NCI-H146 (cell line): ENCODE results near the gene RMI2.
A peak's percentile ranks its signal among the peaks of the same experiment; 100 is the strongest.

Experiments
- DNase-seq: peaks from one replicate; lab custom pipeline; 2025; lab: John Stamatoyannopoulos, UW

The RMI2 gene

GRCh38 chr16:11384184-11384955 is 39.1 kb downstream of the RMI2 start:
- no peak for DNase-seq

DNA sequence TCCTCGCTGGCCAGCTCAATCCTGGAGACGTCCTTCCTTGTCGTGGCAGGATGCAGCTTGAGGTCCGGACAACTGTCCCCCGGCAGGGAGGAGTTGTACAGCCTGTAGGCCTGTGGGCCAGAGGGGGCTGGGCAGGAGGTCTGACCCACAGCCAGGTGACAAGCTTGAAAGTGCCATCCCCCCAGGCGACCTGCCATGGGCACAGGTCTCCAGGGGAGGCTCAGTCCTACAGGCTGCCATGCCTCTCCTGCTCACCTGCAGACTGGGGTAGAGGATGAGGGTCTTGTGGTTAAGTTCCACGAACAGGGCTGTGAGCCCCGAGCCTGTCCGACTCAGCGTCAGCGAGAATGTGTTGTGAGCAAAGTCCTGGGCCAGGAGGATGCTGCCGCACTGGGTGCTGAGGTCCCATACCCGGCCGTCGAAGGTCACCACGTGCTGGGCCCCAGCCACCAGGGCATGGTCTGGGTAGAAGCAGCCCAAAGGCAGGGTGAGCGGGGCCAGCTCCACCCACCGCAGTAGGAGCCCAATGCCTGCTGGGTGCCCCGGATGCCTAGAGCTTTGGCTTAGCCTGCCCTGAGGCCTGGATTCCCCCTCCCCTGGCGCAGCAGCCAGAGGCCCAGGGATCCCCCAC is 39.8 kb downstream of the RMI2 start:
- no peak for DNase-seq

DNA sequence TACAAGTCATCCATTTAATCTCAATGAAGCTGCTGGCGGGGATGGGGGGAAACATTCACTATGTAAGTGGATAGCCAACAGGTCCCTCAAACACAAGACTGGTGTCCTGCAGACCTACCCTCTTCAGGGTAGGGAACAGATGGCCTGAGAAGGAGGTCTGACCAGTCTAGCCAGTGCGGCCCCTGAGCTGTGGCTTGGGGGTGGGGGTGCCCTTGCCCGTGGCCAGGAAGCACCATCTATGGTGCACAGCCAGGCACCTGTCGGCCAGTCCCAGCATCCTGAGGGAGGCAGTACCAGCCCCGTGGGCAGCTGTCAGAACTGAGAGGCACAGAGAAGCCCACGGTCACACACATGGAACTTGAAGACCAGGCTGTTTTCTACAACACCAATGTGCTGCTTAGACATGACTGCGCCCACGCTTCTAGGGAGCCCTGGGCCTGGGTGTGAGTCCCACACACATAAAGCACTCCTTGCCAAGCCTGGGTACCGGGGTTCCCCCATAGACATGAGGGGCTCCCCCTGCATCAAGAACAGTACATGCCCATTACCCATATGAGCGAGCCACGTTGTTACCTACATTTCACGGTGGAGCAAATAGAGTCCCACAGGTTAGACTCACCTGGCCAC is 40.9 kb downstream of the RMI2 start:
- DNase-seq: no peak

DNA sequence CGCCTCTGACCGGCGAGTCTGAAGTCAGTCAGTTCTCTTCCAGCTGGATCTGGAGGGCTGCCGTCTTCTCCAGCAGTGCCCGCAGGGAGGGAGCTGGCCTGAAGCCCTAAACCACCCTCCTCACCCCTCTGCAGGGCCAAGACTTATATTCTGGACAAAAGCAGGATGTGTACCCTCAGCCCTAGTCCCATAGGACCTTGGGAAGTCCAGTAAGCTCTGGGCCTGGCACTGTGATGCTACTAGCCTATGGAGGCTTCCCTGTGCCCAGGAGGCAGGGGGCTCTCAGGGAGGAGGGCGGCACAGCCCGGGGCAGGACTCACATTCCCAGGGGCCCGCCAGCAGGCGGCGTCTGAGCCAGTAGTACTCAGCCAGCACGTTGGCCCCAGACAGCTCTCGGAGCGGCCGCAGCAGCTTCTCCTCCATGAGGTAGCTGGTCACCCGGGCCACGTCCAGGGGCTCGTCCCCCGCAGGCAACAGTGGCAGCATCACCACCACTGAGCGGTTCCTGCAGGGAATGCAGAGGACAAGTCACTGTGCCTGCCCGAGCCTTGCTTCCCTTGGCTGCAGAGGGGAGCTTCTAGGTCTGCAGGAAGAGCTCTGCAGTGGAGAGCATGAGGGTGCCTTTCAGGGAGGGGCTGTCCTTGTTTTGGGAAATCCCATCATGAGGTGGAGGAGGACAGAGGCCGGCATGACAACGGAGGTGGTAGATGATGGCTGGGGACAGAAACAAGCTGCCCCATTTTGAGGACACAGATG is 41.7 kb downstream of the RMI2 start:
- DNase-seq: no peak

GRCh38 chr16:11389083-11389482 is 43.8 kb downstream of the RMI2 start:
- DNase-seq: no peak

- no peak for DNase-seq
These were observed 44.6 kb downstream of the RMI2 start for GRCh38 chr16:11389631-11390565.

- DNase-seq: peak; percentile 72
These were observed 45.6 kb downstream of the RMI2 start for GRCh38 chr16:11390573-11391495.

GRCh38 chr16:11391576-11391975 is 46.3 kb downstream of the RMI2 start:
- DNase-seq: peak; percentile 94

DNA sequence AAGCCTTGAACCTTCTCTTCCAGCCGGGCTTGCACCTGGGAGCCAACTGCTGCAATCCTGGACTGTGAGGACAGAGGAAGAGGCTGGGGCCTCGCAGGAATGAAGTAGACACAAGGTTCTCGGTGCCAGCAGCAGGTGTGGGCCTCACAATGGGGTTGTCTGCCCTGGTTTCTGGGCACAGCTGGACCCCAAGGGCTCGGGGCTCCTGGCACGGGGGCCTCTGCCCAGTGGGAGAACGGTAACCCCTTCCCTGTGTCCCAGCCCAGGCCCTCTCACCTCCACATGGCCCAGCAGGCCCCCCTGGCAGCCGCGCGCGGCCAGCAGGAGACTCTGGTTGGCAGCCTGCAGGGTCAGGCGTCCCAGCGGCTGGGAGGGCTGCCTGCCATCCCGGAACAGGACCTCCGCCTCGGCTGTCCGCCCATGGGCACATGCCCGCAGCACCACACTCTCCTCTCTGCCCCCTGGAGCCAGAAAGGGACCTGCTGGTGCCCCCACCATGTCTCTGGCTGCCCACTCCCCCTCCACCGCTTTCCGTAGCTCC is 46.9 kb downstream of the RMI2 start:
- DNase-seq: no peak

DNA sequence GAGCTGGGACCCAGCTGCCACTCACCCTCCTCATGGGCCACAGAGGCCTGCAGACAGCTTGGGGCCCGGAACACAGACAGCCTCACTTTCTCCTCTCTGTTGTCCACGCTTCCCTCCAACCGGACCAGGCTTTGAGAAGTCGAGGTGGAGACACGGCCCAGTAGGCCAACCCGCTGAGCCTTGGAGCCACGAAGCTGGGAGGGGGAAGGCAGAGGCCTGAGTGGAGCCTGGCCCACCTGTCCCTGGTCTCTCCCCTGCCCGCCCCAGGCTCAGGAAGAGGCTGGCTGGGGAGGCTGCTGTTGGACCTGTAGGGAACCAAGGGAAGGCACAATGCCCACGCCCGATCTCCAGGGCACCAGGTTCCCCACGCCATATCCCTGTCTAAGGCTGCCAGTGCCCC is 48.1 kb downstream of the RMI2 start:
- no peak for DNase-seq

- DNase-seq: no peak
These were observed 48.8 kb downstream of the RMI2 start for GRCh38 chr16:11393861-11394592.

DNA sequence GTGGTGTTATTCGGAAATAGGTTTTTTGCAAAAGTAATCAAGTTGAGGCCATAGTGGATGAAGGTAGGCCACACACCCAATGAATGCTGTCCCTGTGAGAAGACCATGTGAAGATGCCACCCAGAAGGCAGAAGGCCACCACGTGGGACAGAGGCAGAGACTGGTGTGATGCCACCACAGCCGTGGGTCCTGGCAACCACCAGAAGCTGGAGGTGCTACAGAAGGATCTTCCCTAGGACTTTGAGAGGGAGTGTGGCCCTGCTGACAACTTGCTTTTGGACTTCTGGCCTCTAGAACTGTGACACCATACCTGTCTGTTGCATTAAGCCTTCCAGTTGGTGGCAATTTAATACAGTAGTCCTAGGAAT is 49.3 kb downstream of the RMI2 start:
- DNase-seq: no peak

GRCh38 chr16:11395008-11395948 is 50.0 kb downstream of the RMI2 start:
- no peak for DNase-seq

GRCh38 chr16:11395949-11396240 is 50.6 kb downstream of the RMI2 start:
- DNase-seq: no peak

DNA sequence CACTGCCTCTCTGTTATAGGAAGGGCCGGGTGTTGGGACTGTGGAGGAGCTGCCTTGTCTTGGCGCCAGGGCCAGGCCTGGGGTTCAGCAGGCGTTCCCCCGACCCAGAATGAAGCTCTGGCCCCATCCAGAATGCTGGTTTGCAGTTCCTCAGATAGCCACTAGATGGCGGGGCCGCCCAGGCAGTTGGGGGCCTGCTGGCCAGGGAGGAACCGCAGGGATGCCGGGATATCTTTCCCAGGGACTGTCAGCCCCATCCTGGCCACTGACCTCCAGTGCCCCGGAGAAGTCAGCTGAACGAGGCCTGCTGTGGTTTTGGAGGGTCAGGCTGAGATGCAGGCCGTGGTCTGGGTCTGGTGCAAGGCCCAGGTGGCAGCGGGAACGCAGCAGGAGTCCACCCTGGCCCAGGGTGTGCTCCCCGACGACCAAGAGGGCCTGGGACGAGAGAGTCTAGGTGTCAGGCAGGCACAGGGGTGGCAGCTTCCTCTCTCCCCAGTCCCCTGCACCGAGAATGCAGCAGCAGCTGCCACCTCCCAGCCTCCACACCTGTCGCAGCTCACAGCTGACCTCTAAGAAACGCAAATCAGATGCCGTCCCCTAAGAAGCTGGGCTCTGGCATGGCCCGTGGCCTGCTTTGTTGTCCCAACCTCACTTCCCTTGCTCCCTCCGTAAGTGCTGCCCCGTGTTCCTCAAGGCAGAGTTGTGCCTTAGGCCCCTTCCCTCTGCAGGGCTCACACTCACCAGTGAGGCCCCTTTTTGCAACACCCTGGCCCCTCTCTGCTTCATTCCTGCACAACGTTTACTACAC is 51.2 kb downstream of the RMI2 start:
- DNase-seq: peak; percentile 71

DNA sequence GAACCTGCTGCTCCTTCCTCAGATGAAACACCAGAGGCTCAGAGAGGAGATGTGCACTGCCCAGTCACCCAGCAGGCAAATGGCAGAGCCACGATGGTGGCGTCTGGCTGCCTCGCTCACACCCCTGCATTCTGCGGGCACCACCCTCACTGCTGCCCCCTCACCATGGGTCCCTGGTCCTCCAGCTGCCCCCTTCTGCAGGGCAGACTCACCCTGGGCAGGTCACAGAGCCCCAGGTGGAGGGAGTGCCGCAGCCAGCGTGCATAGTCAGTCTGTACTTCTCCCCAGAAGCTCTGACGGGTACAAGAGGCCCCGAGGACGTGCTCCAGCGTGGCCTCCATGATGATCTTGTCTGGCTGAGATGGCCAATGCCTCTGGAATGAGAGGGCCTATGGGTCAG is 52.9 kb downstream of the RMI2 start:
- DNase-seq: no peak

DNA sequence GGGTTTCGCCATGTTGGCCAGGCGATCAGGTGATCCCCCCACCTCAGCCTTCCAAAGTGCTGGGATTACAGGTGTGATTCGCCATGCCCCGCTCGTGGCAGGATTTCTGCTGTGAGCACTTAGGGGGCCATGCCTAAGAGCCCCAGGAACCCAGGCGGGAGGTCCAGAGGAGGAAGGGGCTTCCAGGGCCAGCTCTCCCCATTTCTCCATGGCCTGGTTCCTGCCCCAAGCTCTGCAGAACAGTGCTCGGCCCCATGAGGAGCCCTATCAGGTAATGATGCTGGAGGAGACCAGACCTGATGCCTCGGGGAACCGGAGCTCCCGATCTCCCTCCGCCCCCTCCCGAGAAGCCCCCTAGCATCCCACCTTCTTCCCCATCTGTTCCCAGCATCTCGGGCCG is 53.6 kb downstream of the RMI2 start:
- no peak for DNase-seq
